Esophagus muscularis mucosa (tissue), 4 donors: ENCODE results near the gene BPIFB2.

Experiments used
- CTCF ChIP-seq, 3 experiments: fragments of 200-600 bp in 2 of 3; fragments of 450-650 bp in 1 of 3; sonication (generic) in 2 of 3; IDR thresholded peaks; one replicate each; pipeline ENCODE4 v1.5.1; 2017 to 2019; ENCODE audit warnings: antibody characterized with exemption in 3 of 3, mild to moderate bottlenecking in 2 of 3, moderate library complexity in 1 of 3
- EP300 ChIP-seq: sonication (generic); formaldehyde crosslinking; IDR thresholded peaks from one replicate; pipeline ENCODE4 v1.6.1; 2017; ENCODE audit warnings: antibody characterized with exemption
- POLR2A ChIP-seq: fragments of 450-650 bp; IDR thresholded peaks from one replicate; pipeline ENCODE4 v1.6.1; 2017; ENCODE audit warnings: antibody characterized with exemption, moderate library complexity, mild to moderate bottlenecking, low read depth

GRCh38 chr20:32976746-32977145 is 30.8 kb upstream of the BPIFB2 start:
- no peak for TF ChIP-seq EP300
- TF ChIP-seq CTCF (IDR thresholded peaks at IDR 0.05), result no peak
- no peak for TF ChIP-seq POLR2A
